HepG2 (cell line): Measurements from ENCODE around the gene MRPL42.

ENCODE experiments used
- POLR2A ChIP-seq, 2 experiments: IDR thresholded peaks; 2 replicates each; pipeline ENCODE4 v1.6.1; 2011; ENCODE audit warnings: low read depth in 2 of 2, low read length in 2 of 2, mild to moderate bottlenecking in 1 of 2, moderate library complexity in 1 of 2; ENCODE audit not compliant: insufficient read depth in 1 of 2
- SUZ12 ChIP-seq: fragments of 150-350 bp; IDR thresholded peaks from 2 replicates; pipeline ENCODE4 v1.6.1; 2014; ENCODE audit warnings: low read depth, low read length
- TRIM24 ChIP-seq: sonication (generic); formaldehyde crosslinking; IDR thresholded peaks from 2 replicates; pipeline ENCODE4 v1.8.0; 2022; ENCODE audit warnings: mild to moderate bottlenecking, missing genetic modification reagents

- TF ChIP-seq POLR2A (IDR thresholded peaks at IDR 0.05; ENCODE audit: insufficient read depth in 1 of 2, low read depth in 2 of 2, low read length in 2 of 2) (no peak), TRIM24 (no peak), SUZ12 (no peak)
Measured at GRCh38 chr12:93430280-93430679, 37.0 kb upstream of the MRPL42 start.
